KOPT-K1 (cell line): ENCODE measurements around the gene SGPP1.
"Not testable (repeated sequence)": the region's sequence is repeated elsewhere in the genome, so short reads cannot be mapped to it uniquely, and the experiment has no call there.

Experiments used
- H3K27ac ChIP-seq: fragments of 200-600 bp; sonication (generic); 2 replicates; pipeline ENCODE4 v1.5.1; 2016; ENCODE audit warnings: antibody characterized with exemption, mild to moderate bottlenecking, low read depth, low read length; ENCODE audit not compliant: poor library complexity, severe bottlenecking
- H3K36me3 ChIP-seq: fragments of 200-600 bp; sonication (generic); 2 replicates; pipeline ENCODE4 v1.5.1; 2017; ENCODE audit warnings: antibody characterized with exemption, mild to moderate bottlenecking, low read length, moderate library complexity; ENCODE audit not compliant: insufficient read depth
- H3K9me3 ChIP-seq: fragments of 200-600 bp; sonication (generic); 2 replicates; pipeline ENCODE4 v1.5.1; 2017; ENCODE audit warnings: antibody characterized with exemption, low read length, mild to moderate bottlenecking; ENCODE audit not compliant: insufficient read depth, poor library complexity, severe bottlenecking

SGPP1 gene

GRCh38 chr14:63642229-63642611 is 85.6 kb downstream of the SGPP1 start:
- Histone ChIP-seq H3K9me3 (peaks cover 2% of the 10 kb centered on the region), H3K36me3 (peaks cover 20% of the 10 kb centered on the region), H3K27ac (peak overlapping the region; percentile 80)

GRCh38 chr14:63641473-63642228 is 86.2 kb downstream of the SGPP1 start, which contains the start of gene WDR89:
Gene WDR89 (minus strand): TSS chr14:63641871. CDS start chr14:63599942, 41,929 bp downstream.
- peaks cover 23% of the 10 kb centered on the region for H3K36me3 ChIP-seq
- H3K27ac ChIP-seq = peak within 1 kb of the TSS; percentile 80
- H3K9me3 ChIP-seq = peaks cover 7% of the 10 kb centered on the region

GRCh38 chr14:63638493-63638892 is 89.4 kb downstream of the SGPP1 start:
- peaks cover 28% of the 10 kb centered on the region for H3K36me3 ChIP-seq
- H3K9me3 ChIP-seq = peaks cover 21% of the 10 kb centered on the region
- H3K27ac ChIP-seq = no peak overlapping the region

GRCh38 chr14:63636094-63636635 is 91.7 kb downstream of the SGPP1 start:
- Histone ChIP-seq H3K36me3 (peaks cover 33% of the 10 kb centered on the region), H3K9me3 (peaks cover 21% of the 10 kb centered on the region)
- not testable (repeated sequence) for H3K27ac ChIP-seq
